HTERT RPE-1 (cell line): ENCODE measurements around the gene SERAC1.
"Not testable (repeated sequence)": the region's sequence is repeated elsewhere in the genome, so short reads cannot be mapped to it uniquely, and the experiment has no call there.

Experiments used
- in situ Hi-C: fragments of 300-500 bp; cut with MboI; formaldehyde crosslinking; loops from 4 replicates; pipeline ENCODE4 v1.14.3; 2020; ENCODE audit warnings: low sequenced_read_pairs

Gene SERAC1

DNA sequence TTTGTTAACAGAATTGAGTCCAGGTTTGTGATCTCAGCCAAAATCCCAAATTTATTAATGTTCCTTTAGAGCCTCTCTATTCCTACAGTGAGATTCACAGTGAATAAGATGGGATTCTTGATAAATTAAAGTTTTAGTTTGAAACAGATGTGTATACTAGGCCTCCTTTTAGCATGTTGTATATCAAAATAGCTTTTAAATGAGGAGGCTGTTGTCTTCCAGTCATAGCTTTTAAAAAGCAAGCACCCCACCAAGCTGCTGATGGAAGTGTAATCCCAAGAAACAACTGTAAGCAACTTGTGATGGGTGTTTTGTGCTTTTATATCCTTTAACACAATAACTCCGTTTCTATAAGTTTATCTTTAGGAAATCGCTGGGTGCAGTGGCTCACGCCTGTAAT, 7.0 kb upstream of the SERAC1 start:
- in situ Hi-C loops = no loop called here

DNA sequence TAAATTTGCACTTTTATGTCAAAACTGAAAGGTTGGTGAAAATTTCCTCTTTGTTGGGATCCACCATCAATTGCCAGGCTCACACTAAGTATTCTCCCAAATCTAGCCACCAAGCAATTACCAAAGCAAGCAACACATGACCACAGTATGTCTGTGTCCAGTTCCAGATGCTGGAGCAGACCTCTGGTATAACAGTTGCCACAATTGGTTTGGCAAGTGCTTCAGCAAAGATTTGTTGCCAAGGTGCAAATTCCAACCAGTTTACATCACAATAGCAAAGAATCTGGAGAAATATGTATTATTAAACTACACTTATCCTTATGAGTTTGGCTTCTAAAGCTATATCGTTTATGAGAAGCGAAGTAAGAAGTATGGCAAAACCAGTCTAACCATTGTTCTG, 6.5 kb upstream of the SERAC1 start:
- in situ Hi-C loops = no loop called here

DNA sequence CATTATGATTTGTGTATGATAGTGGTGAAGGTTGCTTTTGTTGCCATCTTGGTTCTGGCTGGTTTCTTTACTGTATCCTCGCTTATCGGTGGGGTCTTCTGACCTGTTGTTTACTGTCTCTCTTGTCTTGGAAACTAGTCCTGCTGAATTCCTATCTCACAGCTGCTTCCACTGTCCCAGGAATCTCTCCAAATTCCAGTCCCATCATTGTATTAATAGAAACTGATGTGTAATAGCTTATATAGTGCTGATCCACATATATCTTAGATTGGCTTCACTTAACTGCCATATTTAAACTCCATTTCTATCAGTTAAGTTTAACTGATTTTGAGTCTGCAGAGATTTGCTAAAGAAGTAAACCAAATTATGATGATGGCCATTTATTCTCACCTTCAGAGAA, 6.0 kb upstream of the SERAC1 start:
- in situ Hi-C loops = no loop called here

DNA sequence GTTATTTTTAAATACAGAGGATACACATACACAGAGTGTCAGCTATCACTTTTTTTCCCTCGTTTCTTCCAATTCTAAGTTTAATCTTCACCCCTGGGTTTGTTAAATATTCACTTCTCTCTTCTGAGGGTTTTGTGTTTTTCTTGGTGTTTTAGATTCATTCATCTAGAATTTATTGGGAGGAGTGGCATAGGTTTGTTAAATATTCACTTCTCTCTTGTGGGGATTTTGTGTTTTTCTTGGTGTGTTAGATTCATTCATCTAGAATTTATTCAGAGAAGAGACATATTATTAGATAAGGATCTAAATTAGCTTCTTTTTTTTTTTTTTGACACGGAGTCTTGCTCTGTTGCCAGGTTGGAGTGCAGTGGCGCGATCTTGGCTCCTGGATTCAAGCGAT, 3.9 kb upstream of the SERAC1 start:
- in situ Hi-C loops = no loop called here

DNA sequence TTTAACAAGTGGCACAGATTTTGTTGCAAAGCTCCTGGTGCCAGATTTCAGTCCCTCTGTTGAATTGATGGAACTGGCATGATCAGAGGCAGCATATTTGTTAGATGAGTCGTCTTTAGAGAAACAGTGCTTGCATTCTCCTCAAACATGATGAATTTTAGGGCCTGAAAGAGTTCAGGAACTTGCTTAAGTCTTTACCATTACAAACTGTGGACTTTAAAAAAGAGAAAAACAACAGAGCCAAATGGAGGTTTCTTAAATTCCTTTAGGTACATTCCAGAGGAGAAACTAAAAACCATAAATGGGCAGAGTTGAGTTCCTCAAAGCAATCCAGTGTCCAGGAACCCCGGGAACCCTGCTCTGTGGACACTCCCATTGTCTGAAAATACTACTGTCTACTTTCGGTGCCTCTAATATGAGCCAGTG, 2.6 kb upstream of the SERAC1 start:
- in situ Hi-C loops = no loop called here

DNA sequence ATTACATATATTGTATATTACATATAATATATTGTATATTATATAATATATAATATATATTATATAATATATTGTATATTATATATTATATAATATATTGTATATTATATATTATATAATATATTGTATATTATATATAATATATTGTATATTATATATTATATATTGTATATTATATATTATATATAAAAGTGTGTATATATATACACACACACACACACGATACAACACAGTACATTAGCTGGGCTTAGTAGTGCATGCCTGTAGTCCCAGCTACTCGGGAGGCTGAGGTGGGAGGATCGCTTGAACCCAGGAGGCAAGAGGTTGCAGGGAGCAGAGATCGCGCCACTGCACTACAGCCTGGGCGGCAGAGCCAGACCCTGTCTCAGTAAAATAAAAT, 1.6 kb upstream of the SERAC1 start:
- in situ Hi-C loops = not testable (repeated sequence)

DNA sequence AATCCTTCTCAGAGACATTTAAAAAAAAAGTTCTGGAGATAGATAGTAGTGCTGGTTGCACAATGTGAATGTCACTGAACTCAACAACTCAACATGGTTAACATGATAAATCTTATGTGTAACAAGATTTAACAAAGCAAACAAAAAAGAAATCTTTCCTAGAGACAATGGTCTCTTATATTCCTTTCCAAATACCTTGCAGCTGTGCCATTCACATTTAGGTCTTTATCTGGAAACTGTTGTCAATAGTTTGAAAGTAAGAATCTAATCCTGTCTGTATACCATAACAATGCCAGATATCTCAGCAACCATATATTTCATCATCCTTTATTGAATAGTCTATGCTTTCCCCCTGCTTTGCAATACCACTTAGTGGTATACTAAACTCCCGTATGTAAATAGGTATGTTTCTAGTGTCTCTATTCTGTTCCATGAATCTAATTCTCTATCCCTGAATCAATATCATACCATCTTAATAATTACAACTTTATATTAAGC, 2.1 kb downstream of the SERAC1 start:
- in situ Hi-C loops = no loop called here

DNA sequence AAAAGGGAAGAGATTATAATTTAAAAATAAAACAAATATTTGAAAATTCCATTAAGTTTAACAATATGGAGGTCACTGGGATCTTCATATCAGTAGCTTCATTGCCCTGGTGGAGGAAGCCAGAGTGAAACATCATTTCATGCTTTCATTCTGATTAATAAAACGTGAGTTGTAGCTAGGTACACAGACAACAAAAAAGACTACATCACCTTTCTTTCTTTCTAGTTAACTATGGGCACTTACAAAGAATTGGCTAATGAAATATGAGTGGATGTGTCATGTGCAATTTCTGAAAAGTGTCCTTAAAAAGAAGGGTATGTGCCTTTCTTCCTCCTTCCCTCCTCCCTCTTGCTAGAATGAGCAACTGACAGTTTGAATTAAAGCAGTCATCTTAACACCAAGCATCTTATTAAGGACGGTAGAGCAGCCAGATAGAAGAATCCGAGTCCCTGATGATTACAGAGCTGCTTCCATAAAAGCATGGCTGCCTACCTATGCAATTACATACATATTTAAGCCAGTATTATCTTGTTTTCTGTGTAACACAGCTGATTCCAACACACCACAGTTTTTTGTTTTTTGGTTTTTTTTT, 3.4 kb downstream of the SERAC1 start:
- in situ Hi-C loops = no loop called here

DNA sequence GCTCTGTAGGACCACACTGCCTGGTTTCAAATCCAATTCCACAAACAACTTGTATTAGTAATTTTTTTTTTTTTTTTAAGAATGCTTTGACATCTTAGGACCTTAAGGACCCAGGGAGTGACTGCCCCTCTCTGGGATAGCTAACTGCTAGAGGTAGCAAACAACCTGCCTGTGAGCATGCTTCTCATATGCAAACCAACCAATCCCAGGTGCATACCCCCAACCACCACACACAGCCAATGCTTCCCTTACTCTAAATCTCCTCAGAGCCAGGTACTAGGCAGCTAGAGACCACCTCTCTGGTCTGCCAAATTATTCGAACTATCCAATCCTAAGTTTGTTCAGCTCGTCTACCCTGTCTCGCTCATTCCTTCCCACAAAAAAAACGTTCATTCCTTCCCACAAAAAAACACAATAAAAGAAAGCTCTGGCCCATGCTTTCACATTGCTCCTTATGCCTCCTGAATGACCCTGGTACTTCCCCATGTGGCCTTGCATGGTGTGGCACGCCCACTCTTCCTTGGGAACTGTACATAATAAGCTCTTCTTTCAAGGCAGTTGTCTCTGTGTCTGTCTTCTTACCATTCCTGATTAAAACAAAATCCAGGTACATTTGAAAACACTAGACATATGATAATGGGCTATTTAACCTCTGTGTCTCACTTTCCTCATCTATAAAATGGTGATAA, 6.4 kb downstream of the SERAC1 start:
- in situ Hi-C loops = no loop called here

DNA sequence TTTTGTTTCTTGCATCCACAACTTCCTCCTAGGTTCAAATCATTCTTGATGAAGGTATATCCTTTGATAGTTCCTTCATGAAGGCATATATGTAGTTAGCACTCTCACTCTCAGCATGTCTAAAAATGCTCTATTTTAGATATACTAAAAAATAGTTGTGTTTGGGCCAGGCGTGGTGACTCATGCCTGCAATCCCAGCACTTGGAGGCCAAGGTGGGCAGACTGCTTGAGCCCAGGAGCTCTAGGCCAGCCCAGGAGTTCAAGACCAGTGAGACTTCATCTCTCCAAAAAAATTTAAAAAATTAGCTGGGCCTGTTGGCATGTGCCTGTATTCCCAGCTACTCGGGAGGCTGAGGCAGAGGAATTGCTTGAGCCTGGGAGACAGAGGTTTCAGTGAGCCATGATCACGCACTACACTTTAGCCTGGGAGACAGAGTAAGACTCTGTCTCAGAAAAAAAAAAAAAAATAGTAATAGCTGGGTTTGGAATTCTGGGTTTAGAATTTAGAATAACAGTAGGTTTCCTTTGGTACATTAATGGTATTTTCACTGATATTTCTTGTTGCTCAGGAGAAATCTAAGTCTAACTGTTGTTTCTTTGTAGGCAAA, 7.0 kb downstream of the SERAC1 start:
- in situ Hi-C loops = no loop called here

DNA sequence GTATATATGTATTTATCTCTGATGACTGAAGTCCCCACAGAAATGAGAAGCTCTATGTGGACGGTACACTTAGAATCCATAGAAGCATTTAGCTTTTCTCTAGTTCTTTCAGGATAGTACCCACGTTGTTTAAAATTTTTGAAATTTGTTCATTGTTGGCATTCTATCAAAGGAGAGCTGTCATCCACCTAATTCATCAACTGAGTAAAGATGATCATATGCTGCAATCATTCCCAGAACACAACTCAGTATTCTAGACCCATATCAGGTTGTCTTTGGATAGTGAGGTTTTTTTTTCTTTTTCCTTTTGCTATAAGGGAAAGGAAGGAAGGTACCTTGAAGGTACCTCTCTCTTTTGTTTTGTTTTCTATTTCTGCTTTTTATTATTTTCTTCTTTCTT, 9.3 kb downstream of the SERAC1 start:
- in situ Hi-C loops = no loop called here

DNA sequence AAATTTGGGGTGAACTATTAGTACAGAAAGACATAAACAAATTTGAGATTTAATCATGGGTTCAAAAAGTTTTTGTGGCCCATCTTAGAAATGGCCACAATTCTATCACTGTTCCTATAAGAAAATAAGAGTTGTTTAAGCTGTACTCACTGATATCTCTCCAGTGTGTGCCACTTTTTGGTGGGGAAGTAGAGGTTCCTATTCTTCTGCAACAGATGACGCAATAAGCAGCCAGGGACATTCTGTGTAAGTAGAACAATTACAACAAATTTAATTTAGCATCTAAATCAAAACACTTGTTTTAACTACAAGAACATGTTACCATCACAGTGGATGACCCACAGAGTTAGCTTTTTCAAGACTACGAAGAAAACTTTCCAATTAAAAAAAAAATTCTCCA, 9.9 kb downstream of the SERAC1 start:
- in situ Hi-C loops = no loop called here

DNA sequence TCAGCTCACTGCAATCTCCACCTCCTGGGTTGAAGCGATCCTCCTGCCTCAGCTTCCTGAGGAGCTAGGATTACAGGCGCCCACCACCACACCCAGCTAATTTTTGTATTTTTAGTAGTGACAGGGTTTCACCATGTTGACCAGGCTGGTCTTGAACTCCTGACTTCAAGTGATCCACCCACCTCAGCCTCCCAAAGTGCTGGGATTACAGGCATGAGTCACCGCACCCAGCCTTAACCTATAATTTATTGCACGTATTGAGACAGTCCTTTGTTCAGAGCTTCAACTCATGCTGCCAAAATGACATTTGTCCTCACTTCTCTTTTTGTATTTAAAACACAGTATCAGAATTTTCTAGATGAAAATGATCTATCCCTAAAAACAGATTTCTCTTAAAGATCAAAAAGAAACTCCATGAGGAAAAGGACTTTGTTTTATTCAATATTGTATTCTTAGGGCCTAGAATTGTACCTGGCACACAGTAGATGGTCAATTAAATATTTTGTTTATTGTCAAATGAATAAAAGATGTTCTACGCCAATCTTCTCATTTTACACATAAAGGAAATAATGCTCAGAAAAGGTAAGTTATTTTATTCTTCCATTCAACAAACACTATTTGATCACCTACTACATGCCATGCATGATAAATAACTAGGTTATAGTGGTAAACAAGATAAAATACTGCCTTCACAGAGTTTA, 10.8 kb downstream of the SERAC1 start:
- in situ Hi-C loops = no loop called here

DNA sequence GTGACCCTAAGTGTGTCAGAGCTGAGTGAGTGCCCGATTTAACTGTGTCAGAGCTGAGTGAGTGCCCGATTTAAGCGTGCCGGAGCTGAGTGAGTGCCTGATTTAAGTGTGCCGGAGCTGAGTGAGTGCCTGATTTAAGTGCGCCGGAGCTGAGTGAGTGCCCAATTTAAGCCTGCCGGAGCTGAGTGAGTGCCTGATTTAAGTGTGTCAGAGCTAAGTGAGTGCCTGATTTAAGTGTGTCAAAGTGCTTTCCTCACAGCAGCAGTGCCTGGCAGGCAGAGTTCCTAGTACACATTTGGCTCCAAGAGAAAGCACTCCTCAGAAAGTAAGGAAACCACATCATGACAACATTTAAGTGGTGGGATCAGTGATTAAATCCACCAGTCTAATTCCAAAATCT, 13.2 kb downstream of the SERAC1 start:
- in situ Hi-C loops = no loop called here

DNA sequence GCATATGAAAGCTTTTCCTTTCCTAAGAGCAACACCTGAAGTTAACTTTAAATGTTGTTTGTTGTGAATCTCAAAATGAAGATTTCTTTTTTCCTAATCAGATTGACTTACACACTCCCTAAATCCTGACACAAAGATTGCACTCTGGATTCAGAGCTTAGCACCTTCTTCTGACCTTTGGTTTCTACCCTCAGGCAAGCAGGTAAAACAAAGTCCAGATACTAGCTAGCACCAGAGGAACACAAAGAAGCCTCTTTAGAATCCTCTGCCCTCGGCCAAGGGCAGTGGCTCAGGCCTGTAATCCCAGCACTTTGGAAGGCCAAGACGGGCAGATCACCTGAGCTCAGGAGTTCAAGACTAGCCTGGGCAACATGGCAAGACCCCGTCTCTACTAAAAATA, 14.5 kb downstream of the SERAC1 start:
- in situ Hi-C loops = no loop called here

DNA sequence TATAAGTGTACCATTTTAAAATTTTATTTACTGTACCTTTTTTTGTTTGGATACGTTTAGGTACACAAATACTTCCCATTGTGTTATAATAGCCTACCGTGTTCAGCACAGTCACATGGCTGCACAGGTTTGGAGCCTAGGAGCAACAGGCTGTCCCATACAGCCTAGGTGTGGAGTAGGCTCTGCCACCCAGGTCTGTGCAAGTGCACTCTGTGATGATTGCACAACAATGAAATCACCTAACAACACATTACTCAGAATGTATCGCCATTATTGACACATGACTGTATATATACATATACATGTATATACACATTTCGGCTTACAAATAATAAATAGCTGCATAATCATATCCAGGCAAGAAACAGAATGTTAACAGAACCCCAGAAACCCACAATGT, 15.4 kb downstream of the SERAC1 start:
- in situ Hi-C loops = no loop called here

DNA sequence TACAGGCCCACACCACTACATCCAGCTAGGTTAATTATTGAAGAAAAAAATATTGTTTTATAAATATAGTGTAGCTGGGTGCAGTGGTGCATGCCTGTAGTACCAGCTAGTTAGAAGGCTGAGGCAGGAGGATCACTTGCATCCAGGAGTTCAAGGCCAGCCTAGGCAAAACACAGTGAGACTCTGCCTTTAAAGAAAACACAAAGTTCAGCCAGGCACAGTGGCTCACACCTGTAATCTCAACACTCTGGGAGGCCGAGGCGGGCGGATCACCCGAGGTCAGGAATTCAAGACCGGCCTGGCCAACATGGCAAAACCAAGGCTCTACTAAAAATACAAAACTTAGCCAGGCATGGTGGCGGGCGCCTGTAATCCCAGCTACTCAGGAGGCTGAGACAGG, 16.0 kb downstream of the SERAC1 start:
- in situ Hi-C loops = not testable (repeated sequence)

DNA sequence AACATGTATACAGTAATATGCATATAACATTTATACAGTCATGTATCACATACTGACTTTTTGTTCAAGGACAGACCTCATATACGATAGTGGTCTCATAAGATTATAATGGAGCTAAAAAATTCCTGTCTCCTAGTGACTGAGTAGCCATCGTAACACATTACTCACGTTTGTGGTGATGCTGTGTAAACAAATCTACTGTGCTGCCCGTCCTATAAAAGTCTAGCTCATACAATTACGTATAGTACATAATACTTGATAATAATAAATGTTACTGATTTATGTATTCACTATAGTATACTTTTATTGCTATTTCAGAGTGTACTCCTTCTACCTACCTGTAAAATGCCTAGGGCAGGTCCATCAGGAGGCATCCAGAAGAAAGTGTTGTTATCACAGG, 17.4 kb downstream of the SERAC1 start:
- in situ Hi-C loops = no loop called here

DNA sequence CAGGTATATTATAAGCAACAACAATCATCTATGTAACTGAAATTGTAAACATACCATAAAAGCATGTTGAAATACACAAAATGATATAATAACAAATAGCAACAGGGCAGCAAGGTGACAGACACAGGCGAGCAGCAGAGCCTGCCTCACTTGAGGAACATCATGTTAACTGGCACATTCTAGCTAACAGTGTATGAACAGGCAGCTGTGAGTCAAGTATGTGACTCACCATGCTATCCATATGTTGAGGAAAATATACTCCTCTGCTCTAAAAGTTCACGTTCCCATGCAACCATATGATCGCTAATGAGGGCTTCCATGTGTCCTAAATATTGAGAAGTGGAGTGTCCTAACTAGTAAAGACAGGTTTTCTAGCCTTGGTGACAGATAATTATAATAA, 18.4 kb downstream of the SERAC1 start:
- in situ Hi-C loops = no loop called here

DNA sequence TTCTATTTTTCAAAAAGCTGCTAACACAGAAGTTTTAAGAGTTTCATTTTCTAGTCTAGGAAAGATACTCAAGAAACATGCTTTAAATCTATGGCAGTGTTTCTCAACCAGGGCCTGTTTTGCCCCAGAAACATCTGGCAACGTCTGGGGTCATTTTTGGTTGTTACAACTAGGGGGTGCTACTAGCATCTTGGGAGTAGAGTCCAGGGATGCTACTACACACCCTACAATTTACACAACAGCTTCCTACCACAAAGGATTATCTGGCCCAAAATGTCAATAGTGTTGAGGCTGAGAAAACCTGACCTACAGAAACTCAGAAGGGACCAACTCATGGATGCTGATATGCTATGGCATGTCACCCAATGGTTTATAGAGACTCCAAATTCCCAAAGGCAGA, 24.4 kb downstream of the SERAC1 start:
- in situ Hi-C loops = no loop called here

DNA sequence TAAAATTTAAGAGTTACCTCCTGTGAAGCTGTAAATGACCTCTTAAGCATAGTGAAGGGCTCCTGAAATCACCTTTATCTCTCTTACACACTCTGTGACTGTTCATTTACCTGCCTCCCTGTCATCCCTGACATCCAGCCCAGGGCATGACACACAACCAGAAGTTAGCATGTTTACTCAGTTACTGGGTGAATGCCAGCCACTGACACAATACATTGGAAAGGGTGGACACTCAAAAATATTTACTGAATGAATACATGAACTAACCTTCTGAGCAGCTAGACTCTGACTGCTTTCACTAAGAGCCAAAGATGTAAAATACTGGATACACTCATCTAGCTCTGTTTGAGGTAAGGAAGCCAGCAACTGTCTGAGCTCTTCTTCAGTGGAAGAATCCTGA, 25.3 kb downstream of the SERAC1 start:
- in situ Hi-C loops = no loop called here

DNA sequence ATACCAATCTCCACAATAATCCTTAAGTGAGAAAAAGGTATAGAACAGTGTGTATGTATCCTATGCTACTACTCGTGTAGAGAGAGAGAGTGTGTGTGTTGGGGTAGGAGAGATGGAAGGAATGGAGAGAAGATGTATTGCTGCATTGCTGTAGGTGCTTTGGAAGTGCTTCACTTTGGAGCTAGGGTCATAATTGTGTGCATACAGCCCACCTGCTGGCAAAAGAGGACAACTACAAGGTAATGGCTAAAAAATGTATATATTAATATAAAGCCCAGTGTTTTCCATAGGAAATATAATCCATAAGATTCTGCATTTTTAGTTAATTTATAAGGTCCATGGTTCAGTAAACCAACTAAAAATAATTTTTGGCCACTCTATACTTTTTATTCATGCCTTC, 36.1 kb downstream of the SERAC1 start:
- in situ Hi-C loops = no loop called here
